HG03175 (cell line): Measurements from ENCODE around the gene CHRD.
"Not testable (repeated sequence)": the region's sequence is repeated elsewhere in the genome, so short reads cannot be mapped to it uniquely, and the experiment has no call there.

ENCODE experiments used
- ATAC-seq: cut with Tn5 transposase; IDR thresholded peaks from one replicate; pipeline ENCODE4 v1.9.1; 2021; ENCODE audit warnings: mild to moderate bottlenecking, moderate library complexity; ENCODE audit not compliant: unreplicated experiment

The CHRD gene

DNA sequence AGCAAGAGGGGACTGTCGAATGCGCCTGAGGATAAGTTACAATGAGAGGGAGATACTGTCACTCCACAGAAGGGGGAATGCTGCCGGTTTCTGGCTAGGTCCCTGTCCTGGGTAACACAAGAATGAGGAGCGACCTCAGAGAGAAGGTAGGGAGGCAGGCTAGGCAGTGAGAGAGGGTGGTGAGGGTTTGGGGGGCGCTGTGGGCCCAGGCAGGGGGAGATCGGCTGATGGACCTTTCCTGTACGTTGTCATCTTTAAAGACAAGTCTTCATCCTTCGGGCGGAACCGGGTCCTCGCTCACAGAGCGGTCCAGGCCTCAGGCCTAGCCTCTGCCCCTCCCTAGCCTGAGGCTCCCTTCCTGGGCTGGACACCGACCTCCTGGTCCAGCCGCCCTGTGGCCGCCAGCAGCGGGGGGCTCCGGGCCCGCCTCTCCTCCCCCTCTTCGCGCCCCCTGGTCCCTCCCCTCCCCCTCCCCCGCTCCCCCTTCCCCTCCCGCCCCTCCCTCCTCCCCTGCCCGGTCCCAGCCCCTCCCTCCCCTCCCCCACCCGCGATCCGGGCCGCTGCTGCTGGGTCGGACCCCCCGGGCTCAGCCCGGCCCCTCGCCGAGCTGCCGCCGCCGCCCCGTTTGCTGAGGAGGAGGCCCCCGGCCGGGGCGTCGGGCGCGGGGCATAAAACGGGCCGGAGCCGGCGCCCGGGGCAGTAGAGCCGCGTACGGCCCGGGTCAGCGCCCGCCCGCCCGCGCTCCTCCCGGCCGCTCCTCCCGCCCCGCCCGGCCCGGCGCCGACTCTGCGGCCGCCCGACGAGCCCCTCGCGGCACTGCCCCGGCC is at the start of gene CHRD:
Gene CHRD, plus strand, starts transcription at position 697 of the 827 bp plus-strand sequence. CDS start 265 bp downstream, outside the sequence.
- ATAC-seq = no peak

DNA sequence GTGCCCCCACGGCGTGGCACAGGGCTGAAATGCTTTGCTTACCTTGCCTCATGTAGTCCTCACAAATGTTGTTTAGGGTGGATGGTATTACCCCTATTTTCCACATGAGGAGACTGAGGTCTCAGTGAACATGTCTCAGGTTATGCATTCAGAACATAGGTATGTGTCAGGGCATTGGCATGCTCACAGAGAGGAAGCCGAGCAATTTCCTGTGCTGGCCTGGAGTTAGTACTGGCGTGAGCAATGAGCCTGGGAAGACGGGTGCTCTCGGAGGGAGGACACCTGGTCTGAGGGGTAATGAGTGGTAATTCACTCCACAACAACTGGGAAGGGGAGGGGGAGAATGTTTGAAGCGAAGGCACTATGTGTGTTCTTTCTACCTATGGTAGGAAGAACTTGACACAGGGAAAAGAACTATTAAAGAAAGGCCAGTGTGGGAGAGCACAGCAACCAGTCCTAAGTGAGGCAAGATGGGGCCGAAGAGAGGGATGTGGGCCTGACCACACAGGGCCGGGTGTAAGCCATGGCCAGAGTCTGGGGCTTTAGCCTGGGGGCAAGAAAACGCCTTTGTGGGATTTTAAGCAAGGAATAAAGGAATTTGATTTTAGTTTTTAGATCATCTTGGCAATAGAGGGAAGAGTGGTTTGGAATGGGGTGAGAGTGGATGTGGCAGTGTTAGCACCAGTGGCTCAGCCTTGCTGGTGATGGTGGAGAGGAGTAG is 47.3 kb upstream of the CHRD start:
- no peak for ATAC-seq

DNA sequence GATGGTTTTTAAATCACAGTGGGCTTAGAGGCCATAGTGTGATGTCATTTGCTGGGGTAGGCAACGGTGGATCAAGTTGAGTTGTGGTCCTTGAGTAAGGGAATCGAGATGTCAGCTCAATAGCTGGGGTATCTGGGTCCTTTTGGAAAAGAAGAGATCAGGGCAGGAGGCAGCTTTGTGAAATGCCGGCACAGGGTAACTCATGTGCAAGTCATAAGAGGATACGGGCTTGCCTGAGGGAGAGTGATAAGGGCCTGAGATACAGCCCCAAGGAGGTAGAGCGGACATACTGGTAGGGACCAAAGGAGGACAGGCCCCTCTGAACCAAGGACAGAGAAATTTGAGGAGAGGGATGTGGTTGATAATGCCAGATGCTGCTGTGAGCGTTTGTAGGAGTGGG is 46.7 kb upstream of the CHRD start:
- ATAC-seq = no peak

DNA sequence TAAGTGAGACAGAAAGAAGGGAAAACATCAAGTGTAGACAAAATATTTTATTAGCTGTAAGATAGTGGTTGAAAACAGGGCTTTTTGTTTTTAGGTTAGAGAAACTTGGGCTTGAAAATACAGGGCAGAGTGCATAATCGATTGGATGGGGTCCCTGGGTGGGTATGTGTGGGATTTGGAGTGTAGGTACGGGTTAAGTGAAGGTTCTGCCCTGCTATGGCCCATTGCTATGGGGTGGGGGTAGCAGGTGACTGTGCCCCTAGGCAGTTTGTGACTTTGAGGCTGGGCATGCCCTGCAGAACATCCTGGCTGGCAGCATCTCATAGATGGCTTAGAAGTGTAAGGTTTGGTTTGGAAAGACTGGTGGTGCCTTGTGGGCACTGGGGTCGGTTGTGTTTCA is 46.2 kb upstream of the CHRD start:
- ATAC-seq = no peak

DNA sequence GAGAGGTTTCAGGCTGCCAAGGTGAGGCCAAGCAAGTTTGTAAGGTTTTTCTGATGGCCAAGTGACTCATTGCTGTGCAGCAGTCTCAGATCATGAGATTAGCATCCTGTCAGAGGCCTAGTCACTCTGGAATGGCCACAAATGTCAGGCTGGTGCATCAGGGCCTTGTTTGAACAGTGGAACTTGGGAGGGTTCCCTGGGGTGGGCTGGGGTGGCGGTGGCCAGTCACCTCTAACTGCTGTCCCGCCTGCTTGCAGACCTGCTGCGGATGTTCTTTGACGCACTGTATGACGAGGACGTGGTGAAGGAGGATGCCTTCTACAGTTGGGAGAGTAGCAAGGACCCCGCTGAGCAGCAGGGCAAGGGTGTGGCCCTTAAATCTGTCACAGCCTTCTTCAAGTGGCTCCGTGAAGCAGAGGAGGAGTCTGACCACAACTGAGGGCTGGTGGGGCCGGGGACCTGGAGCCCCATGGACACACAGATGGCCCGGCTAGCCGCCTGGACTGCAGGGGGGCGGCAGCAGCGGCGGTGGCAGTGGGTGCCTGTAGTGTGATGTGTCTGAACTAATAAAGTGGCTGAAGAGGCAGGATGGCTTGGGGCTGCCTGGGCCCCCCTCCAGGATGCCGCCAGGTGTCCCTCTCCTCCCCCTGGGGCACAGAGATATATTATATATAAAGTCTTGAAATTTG is 45.2 kb upstream of the CHRD start:
- ATAC-seq = no peak

DNA sequence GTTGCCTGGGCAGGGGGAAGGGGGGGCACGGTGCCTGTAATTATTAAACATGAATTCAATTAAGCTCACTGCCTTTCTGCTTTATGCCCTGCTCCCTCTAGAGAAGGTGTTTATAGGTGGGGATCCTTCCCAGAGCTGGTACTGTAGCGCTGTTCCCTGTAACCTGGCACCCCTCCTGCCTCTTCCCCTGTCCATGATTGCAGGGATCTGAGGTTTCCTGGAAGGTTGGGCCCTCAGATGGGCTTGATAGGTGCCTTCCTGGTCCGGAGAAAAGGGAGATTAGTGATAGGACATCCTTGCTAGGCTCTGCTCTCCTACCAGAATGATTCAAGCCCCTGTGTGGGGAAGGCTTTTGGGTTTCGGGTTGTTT is 44.6 kb upstream of the CHRD start:
- ATAC-seq = no peak

DNA sequence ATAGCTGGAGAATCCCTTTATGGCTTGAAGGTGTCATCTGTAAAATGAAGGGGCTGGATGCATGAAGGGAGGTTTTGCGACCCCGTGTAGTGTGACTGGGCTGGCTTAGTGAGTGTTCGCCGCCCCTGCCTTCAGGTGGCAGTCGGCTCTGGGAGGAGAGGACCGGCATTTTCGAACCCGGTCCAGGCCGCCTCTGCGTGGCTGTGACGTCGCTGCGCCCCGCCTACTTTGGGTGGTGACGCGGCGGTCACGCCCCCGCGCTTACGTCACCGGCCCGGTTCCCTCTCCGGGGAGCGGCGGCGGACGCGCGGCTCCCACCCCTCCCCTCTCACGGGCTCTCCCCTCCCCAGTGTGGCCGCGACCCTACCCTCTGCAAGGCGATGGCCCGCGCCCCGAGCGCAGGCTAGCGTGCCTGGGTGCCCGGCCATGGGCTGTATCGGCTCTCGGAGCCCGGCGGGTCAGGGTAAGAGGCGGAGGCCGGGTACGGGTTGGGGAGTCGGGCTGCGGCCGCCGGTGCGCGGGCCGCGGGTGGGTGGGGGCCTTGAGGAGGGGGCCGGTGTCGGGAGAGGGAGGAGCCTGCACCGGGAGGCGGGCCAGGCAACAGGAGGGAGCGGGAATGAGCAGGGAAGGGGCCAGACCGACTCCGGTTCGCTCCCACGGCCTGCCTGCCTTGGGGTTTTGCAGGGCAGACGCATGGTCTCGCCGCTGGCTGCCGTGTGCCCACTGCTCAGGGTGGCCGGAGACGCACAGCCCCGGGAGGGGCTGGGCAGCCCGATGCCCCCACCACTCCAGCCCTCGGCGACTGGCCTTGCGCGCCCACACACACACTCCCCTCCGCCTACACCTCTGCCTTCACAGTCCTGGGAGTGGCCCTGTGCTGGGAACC is 44.0 kb upstream of the CHRD start:
- peak; percentile 79 for ATAC-seq

DNA sequence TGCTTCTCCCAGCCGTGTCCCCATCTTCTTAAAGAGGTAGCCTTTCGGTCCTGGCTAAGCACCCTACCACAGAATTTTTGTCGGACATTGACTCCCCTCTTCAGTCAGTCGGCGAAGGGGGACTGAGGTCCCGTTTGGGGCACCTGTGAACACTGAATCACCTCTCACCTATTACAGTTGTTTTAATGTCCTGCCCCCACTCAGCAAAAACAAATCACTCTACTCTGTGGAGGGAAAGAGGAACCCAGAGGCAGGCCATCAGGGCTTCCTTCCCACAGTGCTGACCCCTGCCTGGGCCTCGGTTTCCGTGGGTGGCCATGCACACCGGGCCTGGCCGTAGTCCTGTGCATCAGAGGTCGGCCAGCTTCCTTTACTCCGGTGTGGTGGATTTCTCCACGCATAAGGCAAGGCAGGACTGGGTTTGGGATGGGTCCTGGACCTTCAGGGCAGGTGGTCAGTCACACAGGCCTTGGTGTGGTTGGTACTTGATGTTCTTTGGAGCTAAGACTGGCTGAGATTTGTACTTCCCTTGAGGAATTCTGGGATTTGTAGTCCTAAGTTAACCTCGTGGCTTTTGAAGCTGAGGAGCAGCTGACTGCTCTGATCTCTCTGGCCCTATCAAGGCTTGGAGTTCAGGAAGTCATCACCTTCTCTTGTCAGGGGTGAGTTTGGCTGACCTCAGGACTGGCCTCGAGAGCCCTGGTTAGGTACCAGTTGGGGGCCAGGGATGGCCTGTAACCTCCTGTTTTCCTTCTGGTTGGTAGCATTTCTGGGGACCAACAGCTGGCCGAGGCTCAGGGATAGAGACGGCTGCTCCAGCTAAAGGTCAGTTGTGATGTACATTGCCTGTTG is 43.1 kb upstream of the CHRD start:
- ATAC-seq = no peak

DNA sequence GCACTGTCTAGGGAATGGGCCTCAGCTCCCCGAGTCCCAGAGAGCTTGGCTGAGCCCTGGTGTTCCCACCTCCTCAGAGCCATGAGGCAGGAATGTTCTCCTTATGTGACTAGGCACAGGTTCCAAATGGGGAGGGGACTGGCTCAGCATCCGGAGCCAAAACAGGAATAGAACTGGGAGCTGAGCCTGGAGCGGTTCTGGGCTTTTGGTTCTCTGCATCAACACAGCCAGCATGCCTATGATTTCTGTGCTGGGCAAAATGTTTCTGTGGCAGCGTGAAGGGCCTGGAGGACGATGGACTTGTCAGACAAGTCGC is 42.5 kb upstream of the CHRD start, which contains the start of gene FAM131A:
Gene FAM131A, plus strand, starts transcription at position 202 of the 316 bp plus-strand sequence. Its CDS starts 31 bp downstream, at position 233.
- no peak for ATAC-seq

DNA sequence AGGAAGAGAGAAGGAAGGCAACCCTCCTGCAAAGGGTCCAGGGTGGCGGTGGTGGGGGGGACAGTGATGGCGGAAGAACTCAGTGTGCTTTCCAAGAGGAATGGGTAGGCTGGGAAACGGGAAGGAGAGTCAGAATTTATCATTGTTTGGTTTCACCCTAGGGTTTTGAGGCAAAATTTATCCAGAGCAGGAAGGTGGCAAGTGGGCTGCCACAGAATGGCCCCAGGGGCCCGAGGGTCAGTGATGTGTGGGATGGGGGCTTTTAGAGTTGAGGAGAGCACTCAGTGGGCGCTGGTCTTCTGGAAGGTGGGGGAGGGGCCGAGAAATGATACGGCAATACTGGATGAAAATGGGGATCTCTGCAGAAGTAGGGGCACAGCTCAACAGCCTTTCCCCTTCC is 41.9 kb upstream of the CHRD start:
- no peak for ATAC-seq

DNA sequence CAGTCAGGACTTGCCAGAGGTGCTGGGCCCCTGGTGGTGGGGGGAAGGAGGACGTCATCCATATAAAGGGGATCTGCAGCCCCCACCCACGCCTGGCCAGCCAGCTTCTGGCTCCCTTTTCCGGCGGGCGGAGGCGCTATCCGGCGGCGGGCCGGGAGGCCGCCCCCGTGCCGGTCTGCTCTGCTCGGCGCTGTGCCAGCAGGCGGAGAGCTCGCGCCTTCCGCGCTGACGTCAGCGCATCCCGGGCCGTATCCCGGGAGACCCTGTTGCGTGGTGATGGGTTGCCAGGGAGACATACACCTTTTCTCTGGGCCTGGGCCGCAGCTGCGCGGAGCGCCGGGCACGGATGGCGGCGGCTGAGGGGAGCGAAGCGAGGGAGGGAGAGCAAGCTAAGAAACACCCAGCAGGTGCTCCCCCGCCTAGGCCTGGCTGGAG is 41.3 kb upstream of the CHRD start:
- ATAC-seq = no peak

DNA sequence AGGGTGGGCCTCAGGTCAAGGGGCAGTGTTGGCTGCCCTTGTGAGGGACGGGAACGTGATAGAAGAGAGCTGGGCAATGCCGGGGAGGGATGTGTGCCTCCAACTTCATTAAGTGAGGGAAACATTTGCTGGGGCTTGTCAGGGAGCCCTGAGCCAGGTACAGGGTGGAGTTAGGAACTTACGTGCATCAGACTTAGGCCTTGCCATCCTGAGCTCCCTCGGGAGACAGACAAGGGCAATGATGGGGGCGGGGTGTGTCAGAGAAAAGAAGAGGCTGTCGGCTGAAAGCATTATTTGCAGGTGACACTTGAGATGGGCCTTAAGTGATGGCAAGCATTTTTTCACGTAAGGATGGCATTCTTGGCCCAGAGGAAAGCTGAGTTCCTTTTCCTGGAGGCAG is 40.9 kb upstream of the CHRD start:
- no peak for ATAC-seq

DNA sequence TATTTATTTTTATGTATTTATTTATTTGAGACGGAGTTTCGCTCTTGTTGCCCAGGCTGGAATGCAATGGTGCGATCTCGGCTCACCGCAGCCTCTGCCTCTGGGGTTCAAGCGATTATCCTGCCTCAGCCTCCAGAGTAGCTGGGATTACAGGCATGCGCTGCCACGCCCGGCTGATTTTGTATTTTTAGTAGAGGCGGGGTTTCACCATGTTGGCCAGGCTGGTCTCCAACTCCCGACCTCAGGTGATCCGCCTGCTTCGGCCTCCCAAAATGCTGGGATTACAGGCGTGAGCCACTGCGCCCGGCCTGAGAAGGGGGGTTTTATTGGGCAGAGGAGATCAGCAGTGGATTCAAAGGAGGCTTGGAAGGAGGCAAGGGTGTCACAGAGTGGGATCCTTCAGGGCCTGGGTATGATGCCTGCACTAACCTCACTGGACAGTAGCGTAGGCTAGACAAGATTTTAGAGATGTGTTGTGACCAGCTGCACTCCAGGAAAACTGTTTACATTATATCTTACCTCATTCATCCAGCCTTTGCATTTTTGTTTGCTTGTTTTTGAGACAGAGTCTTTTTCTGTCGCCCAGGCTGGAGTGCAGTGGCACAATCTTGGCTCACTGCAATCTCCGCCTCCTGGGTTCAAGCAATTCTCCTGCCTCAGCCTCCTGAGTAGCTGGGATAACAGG is 40.3 kb upstream of the CHRD start:
- not testable (repeated sequence) for ATAC-seq

DNA sequence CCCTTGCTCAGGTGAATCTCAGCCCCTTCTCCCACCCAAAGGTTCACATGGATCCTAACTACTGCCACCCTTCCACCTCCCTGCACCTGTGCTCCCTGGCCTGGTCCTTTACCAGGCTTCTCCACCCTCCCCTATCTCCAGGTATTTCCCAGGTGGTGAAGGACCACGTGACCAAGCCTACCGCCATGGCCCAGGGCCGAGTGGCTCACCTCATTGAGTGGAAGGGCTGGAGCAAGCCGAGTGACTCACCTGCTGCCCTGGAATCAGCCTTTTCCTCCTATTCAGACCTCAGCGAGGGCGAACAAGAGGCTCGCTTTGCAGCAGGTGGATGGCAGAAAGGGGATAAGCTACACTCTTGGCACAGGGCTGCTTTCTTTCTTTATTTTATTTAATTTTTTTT is 37.9 kb upstream of the CHRD start:
- ATAC-seq = no peak

DNA sequence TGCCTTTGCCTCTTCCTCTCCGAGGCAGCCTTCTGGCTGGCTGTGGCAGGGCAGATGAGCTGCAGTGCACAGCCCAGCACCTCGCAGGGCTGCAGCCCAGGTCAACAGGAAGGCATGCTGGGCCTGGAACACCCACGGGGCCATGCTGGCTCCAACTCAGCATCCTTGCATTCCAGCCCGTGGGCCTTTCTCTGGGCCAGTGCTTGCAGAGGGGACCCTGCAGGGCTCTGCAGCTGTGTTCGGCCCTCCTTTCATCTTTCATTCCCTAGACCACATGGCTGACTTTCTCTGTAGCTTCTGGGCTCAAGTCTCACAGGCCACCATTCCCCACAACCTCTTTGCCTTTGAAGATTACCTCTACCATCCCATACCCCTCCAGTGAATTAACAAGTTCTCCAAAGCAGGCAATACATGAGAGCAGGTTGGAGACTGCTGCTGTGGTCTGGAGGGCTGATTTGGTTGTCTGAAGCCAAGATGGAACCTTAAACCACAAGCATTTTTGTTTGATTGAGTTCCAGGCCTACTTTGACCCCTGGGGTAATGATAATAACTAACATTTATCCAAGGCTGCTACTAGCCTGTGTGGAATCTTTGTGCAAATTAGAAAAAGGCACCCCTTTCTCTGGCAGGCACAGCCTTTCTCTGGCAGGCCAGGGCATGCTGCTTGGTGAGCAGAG is 36.5 kb upstream of the CHRD start:
- no peak for ATAC-seq

DNA sequence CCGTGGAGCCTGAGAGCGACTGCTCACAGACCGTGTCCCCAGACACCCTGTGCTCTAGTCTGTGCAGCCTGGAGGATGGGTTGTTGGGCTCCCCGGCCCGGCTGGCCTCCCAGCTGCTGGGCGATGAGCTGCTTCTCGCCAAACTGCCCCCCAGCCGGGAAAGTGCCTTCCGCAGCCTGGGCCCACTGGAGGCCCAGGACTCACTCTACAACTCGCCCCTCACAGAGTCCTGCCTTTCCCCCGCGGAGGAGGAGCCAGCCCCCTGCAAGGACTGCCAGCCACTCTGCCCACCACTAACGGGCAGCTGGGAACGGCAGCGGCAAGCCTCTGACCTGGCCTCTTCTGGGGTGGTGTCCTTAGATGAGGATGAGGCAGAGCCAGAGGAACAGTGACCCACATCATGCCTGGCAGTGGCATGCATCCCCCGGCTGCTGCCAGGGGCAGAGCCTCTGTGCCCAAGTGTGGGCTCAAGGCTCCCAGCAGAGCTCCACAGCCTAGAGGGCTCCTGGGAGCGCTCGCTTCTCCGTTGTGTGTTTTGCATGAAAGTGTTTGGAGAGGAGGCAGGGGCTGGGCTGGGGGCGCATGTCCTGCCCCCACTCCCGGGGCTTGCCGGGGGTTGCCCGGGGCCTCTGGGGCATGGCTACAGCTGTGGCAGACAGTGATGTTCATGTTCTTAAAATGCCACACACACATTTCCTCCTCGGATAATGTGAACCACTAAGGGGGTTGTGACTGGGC is 35.1 kb upstream of the CHRD start:
- ATAC-seq = no peak

DNA sequence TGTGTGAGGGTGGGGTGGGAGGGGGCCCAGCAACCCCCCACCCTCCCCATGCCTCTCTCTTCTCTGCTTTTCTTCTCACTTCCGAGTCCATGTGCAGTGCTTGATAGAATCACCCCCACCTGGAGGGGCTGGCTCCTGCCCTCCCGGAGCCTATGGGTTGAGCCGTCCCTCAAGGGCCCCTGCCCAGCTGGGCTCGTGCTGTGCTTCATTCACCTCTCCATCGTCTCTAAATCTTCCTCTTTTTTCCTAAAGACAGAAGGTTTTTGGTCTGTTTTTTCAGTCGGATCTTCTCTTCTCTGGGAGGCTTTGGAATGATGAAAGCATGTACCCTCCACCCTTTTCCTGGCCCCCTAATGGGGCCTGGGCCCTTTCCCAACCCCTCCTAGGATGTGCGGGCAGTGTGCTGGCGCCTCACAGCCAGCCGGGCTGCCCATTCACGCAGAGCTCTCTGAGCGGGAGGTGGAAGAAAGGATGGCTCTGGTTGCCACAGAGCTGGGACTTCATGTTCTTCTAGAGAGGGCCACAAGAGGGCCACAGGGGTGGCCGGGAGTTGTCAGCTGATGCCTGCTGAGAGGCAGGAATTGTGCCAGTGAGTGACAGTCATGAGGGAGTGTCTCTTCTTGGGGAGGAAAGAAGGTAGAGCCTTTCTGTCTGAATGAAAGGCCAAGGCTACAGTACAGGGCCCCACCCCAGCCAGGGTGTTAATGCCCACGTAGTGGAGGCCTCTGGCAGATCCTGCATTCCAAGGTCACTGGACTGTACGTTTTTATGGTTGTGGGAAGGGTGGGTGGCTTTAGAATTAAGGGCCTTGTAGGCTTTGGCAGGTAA is 34.3 kb upstream of the CHRD start:
- peak; percentile 55 for ATAC-seq
